GM21390 (cell line): Measurements from ENCODE around the gene FBL.
"Not testable (repeated sequence)": the region's sequence is repeated elsewhere in the genome, so short reads cannot be mapped to it uniquely, and the experiment has no call there.

Source experiments
- ATAC-seq: cut with Tn5 transposase; IDR thresholded peaks from one replicate; pipeline ENCODE4 v1.9.1; 2021; ENCODE audit not compliant: unreplicated experiment

FBL gene

GRCh38 chr19:39825531-39826076 lies 20.6 kb downstream of the FBL start:
- ATAC-seq = no peak

- no peak for ATAC-seq
Measured at GRCh38 chr19:39825093-39825463, 21.1 kb downstream of the FBL start.

- peak; percentile 81 for ATAC-seq
Measured at GRCh38 chr19:39824143-39825092, 21.8 kb downstream of the FBL start.

GRCh38 chr19:39823686-39824085 lies 22.5 kb downstream of the FBL start:
- no peak for ATAC-seq

GRCh38 chr19:39820696-39821095 lies 25.5 kb downstream of the FBL start:
- ATAC-seq = no peak

GRCh38 chr19:39819786-39820185 lies 26.4 kb downstream of the FBL start:
- ATAC-seq = no peak

GRCh38 chr19:39818626-39819097 lies 27.5 kb downstream of the FBL start:
- no peak for ATAC-seq

- ATAC-seq = no peak
Measured at GRCh38 chr19:39817888-39818561, 28.2 kb downstream of the FBL start.

- no peak for ATAC-seq
Measured at GRCh38 chr19:39816287-39817048, 29.7 kb downstream of the FBL start.

GRCh38 chr19:39814595-39814994 lies 31.6 kb downstream of the FBL start:
- no peak for ATAC-seq

- ATAC-seq = not testable (repeated sequence)
Measured at GRCh38 chr19:39814111-39814510, 32.1 kb downstream of the FBL start.

- ATAC-seq = no peak
Measured at GRCh38 chr19:39813264-39813993, 32.8 kb downstream of the FBL start.

- no peak for ATAC-seq
Measured at GRCh38 chr19:39811064-39811463, 35.1 kb downstream of the FBL start.

- ATAC-seq = no peak
Measured at GRCh38 chr19:39810424-39810823, 35.8 kb downstream of the FBL start.

GRCh38 chr19:39809368-39809767 lies 36.8 kb downstream of the FBL start:
- no peak for ATAC-seq

GRCh38 chr19:39808688-39809087 lies 37.5 kb downstream of the FBL start:
- not testable (repeated sequence) for ATAC-seq

GRCh38 chr19:39807846-39808364 lies 38.3 kb downstream of the FBL start:
- ATAC-seq = no peak

GRCh38 chr19:39805104-39805503 lies 41.1 kb downstream of the FBL start:
- ATAC-seq = no peak

GRCh38 chr19:39802958-39803357 lies 43.2 kb downstream of the FBL start:
- ATAC-seq = no peak

- no peak for ATAC-seq
Measured at GRCh38 chr19:39797083-39797482, 49.1 kb downstream of the FBL start.
